ENCODE measurements around the gene SPPL2B. TPM values are rescaled to one million over a fixed set of nuclear protein-coding genes. Genes with fewer than 3 reads are reported as not detected.

SPPL2B gene
- total RNA-seq, 2 donors from 2014 or later, result 54.0 to 87.1 TPM

DNA sequence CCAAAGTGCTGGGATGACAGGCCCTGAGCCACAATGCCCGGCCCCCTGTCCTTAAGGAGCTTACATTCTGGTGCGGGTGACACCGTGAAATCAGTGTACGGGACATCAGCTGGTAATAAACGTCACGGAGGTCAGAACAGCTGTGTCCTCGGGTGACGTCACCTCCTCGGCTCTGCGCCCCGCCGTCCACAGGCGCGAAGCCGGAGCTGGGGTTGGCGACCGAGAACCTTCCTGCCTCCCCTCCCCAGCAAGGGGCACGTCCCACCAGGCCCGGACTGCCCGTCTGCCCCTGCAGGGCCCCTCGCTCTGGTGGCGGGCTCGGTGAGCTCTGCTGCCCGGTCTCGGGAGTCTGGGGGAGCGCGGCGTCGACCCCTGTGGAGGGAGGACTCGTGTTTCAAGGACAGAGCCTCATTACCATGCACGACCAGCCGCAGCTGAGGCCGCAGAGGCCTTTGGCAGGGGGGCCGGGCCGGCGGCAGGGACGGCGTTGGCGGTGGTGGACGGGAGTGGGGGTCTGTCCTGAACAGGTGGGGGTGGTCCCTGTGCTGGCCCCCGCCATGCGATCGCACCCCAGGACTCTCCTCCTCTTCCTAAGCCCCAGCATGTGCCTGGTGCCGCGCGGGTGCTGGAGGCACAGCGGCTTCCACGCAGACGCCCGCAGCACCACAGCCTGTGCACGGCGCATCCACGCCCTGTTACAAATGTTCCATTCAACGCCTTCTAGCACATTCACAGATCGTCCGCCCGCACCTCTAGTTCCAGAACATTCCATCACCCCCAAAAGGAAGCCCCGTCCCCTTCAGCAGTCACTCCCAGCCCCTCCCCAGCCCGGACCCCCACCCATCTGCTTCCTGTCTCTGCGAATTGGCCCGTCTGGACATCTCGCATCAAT lies 25.9 kb upstream of the SPPL2B start:
- Histone ChIP-seq H3K27me3 (replicated peaks; ENCODE audit: insufficient read depth) (peaks cover 11% of the 10 kb centered on the region), H3K4me1 (replicated peaks) (no peaks in the 10 kb centered on the region), H3K9me3 (no peaks in the 10 kb centered on the region), H3K4me3 (no peak overlapping the region), H3K36me3 (no peaks in the 10 kb centered on the region), H3K27ac (no peak overlapping the region)
- intact Hi-C loops (cut with DNase I), result no loop called here
- 23% methylated on average over 56 of the region's 62 CpGs for WGBS
- TF ChIP-seq POLR2A (IDR thresholded peaks at IDR 0.05) (no peak), POLR2AphosphoS5 (IDR thresholded peaks at IDR 0.05) (no peak)
- TF ChIP-seq, protein P1, sequence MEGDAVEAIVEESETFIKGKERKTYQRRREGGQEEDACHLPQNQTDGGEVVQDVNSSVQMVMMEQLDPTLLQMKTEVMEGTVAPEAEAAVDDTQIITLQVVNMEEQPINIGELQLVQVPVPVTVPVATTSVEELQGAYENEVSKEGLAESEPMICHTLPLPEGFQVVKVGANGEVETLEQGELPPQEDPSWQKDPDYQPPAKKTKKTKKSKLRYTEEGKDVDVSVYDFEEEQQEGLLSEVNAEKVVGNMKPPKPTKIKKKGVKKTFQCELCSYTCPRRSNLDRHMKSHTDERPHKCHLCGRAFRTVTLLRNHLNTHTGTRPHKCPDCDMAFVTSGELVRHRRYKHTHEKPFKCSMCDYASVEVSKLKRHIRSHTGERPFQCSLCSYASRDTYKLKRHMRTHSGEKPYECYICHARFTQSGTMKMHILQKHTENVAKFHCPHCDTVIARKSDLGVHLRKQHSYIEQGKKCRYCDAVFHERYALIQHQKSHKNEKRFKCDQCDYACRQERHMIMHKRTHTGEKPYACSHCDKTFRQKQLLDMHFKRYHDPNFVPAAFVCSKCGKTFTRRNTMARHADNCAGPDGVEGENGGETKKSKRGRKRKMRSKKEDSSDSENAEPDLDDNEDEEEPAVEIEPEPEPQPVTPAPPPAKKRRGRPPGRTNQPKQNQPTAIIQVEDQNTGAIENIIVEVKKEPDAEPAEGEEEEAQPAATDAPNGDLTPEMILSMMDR (IDR thresholded peaks at IDR 0.05), result no peak
- DNase-seq (ENCODE audit: low spot score), result no peak

DNA sequence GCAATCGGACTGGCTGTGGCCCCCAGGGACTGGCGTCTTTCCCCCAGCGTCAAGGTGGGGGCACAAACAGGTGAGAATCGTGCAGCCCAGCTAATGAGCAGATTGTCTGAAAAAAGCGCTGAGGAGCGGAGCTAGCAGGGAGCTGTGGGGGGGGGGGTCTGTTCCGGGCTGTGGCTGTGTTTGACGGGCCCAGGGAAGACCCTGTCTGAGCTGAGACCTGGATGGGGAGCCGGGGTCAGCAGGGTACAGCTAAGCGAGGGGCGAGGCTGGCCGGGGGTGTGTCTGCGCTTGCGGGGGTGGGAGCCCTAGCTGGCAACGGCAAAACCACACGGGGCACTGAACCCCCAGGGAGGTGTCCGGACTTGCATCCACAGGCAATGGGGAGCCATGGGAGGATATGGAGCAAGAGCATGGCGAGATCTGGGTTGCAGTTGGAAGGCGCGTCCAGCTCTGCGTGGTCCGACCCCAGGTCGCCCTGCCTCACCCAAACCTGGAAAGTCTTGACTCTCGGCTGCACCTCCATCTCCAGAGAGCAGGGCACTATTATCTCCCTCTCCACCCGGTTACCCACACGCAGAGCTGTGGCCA lies 25.2 kb upstream of the SPPL2B start:
- DNase-seq (ENCODE audit: low spot score), result no peak
- TF ChIP-seq POLR2AphosphoS5 (IDR thresholded peaks at IDR 0.05), result no peak
- TF ChIP-seq, protein P1 (IDR thresholded peaks at IDR 0.05), result no peak
- no peak for TF ChIP-seq POLR2A (IDR thresholded peaks at IDR 0.05)
- H3K4me1 ChIP-seq (replicated peaks), result no peaks in the 10 kb centered on the region

DNA sequence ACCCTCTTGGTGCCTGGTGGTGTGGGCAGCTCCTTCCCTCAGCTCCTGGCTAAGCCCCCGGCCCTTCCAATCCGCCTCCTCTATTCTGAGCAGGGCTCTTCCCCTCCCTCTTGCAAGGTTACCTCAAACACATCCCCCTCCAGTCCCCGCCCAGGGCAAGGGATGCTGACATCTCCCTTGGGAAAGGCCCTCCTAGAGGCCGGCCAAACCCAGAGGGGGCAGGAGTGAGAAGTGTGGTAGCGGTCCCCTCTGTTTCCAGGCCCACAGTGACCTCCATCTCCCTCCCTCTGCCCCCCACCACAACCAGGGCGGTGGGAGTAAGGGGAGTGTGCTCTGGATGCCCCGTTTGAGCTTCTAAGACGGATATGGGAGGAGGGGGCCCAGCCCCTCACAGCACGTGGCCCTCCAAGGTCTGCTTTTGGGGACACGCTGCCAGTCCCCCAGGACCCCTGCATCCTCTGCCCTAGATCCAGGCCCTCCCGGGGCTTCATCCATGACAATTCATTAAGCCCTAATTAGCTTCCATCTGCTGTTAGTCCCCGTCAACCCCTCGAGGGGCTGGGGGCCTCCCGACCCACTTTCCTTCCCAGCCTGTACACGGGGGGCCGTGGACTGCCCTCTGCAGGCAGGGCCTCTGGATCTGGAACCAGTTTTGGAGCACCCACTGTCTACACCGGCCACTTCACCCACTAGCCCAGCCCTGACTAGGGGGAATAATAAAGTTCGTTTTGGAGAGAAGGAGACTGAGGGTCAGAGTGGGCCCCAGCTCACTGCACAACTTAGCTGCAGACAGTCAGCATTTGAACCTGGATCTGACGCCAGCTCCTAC lies 22.8 kb upstream of the SPPL2B start:
- Histone ChIP-seq H3K9me3 (no peaks in the 10 kb centered on the region), H3K36me3 (no peaks in the 10 kb centered on the region), H3K27me3 (replicated peaks; ENCODE audit: insufficient read depth) (peaks cover 11% of the 10 kb centered on the region), H3K27ac (no peak overlapping the region), H3K4me3 (no peak overlapping the region), H3K4me1 (replicated peaks) (no peaks in the 10 kb centered on the region)
- DNase-seq (ENCODE audit: low spot score), result no peak
- no peak for TF ChIP-seq POLR2AphosphoS5 (IDR thresholded peaks at IDR 0.05)
- intact Hi-C loops (cut with DNase I), result no loop called here
- 79% methylated on average over 19 of the region's 19 CpGs for WGBS

More for the DNA sequence above, 25.2 kb upstream of the SPPL2B start:
- Histone ChIP-seq H3K27ac (no peak overlapping the region), H3K9me3 (no peaks in the 10 kb centered on the region), H3K36me3 (no peaks in the 10 kb centered on the region), H3K4me3 (no peak overlapping the region), H3K27me3 (replicated peaks; ENCODE audit: insufficient read depth) (peaks cover 11% of the 10 kb centered on the region)
- WGBS, result 76% methylated on average over 26 of the region's 26 CpGs
- intact Hi-C loops (cut with DNase I), result no loop called here

DNA sequence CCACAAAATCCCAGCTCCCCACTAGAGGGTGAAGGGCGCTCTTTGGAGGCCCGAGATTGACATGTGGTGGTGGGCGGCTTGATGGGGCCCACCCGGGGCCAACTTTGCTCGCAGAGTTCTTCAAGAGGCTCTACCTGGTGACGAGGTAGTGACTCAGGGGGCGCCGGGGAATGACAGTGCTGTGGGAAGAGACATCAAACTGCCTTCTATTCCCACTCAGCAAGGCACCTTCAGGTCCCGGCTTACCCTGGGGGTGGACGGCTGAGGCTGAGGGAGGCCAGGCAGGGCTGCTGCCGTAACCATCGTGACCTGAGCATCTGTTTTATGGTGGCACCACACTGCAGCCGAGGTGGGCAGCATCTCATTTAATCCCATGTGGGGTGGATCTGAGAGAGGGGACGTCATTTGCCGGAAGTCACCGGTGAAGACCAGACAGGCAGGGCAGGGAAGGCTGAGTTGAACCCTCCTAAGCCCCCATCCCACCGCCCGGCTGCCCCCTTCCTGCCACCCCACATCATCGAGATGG lies 22.1 kb upstream of the SPPL2B start:
- H3K27ac ChIP-seq, result no peak overlapping the region
- 78% methylated on average over 19 of the region's 19 CpGs for WGBS
- DNase-seq (ENCODE audit: low spot score), result no peak
- no peaks in the 10 kb centered on the region for H3K9me3 ChIP-seq
- peaks cover 11% of the 10 kb centered on the region for H3K27me3 ChIP-seq (replicated peaks; ENCODE audit: insufficient read depth)
- H3K4me1 ChIP-seq (replicated peaks), result no peaks in the 10 kb centered on the region
- H3K4me3 ChIP-seq, result no peak overlapping the region
- no peaks in the 10 kb centered on the region for H3K36me3 ChIP-seq
- intact Hi-C loops (cut with DNase I), result no loop called here
- no peak for TF ChIP-seq POLR2AphosphoS5 (IDR thresholded peaks at IDR 0.05)
- no peak for TF ChIP-seq POLR2A (IDR thresholded peaks at IDR 0.05)
- TF ChIP-seq, protein P1 (IDR thresholded peaks at IDR 0.05), result no peak

GRCh38 chr19:2306971-2307370 lies 21.5 kb upstream of the SPPL2B start:
- Histone ChIP-seq H3K27ac (no peak overlapping the region), H3K27me3 (replicated peaks; ENCODE audit: insufficient read depth) (peaks cover 11% of the 10 kb centered on the region), H3K36me3 (no peaks in the 10 kb centered on the region), H3K9me3 (no peaks in the 10 kb centered on the region), H3K4me1 (replicated peaks) (no peaks in the 10 kb centered on the region), H3K4me3 (no peak overlapping the region)
- WGBS, result 78% methylated on average over 17 of the region's 17 CpGs
- intact Hi-C loops (cut with DNase I), result no loop called here
- TF ChIP-seq POLR2AphosphoS5 (IDR thresholded peaks at IDR 0.05) (no peak), POLR2A (IDR thresholded peaks at IDR 0.05) (no peak)
- TF ChIP-seq, protein P1 (IDR thresholded peaks at IDR 0.05), result no peak
- DNase-seq (ENCODE audit: low spot score), result no peak
